Activated T-cell treated with anti-CD3 and anti-CD28 coated beads for 48 hours (primary cell): ENCODE measurements around the gene CLIP1.
"Not testable (repeated sequence)": the region's sequence is repeated elsewhere in the genome, so short reads cannot be mapped to it uniquely, and the experiment has no call there.

Experiments
- DNase-seq: peaks from one replicate; pipeline ENCODE4 v3.0.0-alpha.2; 2020; ENCODE audit warnings: low read depth

CLIP1 gene

DNA sequence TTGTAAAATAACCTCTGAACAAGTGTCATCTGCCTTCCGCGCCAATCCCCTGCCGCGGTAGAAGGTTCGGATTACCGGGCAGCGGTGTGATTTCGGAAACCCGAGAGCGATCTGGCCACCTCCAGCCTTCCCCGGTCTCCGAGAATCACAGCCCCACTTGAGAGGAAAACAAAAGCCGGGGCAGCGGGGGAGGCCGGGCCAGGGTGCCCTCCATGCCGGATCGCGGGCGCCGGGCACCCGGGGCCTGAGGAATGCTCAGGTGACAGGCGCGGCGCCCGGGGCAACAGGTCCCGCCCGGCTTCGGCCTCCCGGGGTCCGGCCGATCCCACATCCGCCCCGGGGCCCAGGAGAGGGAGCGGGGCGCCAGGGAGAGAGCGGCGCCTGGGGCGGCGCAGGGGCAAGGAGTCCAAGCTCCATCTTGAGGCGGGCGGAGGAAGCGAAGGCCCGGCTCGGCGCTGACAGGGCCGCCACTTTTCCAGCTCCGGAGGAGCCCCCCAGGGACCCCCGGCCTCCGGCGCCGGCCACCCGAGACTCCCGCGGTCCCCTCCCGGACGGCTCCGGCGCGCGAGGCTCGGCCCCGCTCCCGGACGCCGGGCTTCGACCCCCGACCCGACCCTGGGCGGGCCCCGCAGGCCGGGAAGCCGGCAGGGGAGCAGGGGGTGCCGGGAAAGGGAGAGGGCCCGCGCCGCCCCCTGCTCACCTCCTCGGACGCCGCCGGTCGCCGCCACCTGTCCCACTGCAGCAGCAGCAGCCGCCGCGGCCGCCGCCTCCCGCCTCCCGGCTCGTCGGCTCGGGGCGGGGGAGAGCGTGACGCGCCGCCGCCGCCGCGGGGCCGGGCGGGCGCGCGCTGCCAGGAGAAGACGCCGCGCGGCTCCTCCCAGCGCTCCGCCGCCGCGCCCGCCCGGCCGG, at the start of gene CLIP1:
Gene CLIP1 (minus strand): TSS at position 849 of the 909 bp plus-strand sequence. CDS start 42,217 bp downstream, outside the sequence.
- peak; percentile 59 for DNase-seq

- no peak for DNase-seq
Measured at GRCh38 chr12:122471324-122472226, 49.1 kb upstream of the CLIP1 start.

DNA sequence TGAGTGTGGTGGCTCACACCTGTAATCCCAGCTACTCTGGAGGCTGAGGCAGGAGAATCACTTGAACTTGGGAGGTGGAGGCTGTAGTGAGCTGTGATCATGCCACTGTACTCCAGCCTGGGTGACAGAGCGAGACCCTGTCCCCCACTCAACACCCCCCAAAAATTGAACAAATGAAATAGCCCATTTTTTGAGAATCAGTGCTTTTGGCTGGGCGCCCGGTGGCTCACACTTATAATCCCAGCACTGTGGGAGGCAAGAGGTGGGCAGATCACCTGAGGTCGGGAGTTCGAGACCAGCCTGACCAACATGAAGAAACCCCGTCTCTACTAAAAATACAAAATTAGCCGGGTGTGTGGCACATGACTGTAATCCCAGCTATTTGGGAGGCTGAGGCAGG, 48.1 kb upstream of the CLIP1 start:
- not testable (repeated sequence) for DNase-seq

- DNase-seq = not testable (repeated sequence)
Measured at GRCh38 chr12:122469856-122470255, 47.4 kb upstream of the CLIP1 start.

- DNase-seq = no peak
Measured at GRCh38 chr12:122467983-122468382, 45.5 kb upstream of the CLIP1 start.

DNA sequence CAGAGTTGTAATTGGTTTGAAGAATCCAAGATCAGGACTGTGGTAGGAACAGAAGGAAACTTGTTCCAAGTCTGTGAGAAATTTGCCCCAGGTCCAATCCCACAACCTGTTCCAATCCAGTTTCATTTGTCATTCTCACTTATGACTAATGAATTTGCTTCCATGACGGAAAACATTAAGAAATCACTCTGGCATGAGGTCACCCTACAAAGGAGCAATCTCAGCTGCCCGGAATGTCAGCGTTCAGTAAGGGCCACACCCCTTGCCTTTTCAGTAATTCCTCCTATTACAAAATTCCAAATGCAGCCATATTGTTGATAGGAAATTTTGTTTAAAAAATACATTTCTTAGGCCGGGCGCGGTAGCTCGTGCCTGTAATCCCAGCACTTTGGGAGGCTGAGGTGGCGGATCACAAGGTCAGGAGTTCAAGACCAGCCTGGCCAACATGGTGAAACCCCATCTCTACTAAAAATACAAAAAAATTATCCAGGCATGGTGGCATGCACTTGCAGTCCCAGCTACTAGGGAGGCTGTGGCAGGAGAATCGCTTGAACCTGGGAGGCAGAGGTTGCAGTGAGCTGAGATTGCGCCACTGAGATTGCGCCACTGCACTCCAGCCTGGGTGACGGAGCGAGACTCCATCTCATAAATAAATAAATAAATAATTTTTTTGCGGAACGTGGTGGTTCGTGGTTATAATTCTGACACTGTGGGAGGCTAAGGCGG, 42.0 kb upstream of the CLIP1 start:
- DNase-seq = not testable (repeated sequence)

GRCh38 chr12:122460641-122461040, 38.2 kb upstream of the CLIP1 start:
- DNase-seq = no peak

DNA sequence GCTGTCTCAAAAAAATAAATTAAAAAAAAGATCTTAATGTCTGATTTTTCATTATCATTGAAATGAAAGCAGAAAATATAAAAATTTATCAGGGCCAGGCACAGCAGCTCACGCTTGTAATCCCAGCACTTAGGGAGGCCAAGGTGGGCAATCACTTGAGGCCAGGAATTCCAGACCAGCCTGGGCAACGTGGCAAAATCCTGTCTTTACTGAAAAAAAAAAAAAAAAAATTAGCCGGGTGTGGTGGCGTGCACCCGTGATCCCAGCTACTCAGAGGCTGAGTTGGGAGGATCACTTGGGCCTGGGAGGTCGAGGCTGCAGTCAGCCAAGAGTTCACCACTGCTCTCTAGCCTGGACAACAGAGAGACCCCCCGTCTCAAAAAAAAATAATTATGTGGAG, 37.6 kb upstream of the CLIP1 start:
- no peak for DNase-seq

DNA sequence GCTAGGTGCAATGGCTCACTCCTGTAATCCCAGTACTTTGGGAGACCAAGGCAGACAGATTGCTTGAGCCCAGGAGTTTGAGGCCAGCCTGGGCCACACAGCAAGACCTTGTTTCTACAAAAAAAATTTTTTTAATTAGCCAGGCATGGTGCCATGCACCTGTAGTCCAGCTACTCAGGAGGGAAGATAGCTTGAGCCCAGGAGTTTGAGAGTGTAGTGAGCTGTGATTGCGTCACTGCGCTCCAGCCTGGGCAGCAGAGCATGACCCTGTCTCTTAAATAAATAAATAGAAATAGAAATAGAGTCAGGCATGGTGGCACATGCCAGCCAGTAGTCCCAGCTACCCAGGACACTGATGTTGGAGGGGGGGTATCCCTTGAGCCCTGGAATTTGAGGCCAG, 36.7 kb upstream of the CLIP1 start:
- DNase-seq = no peak

GRCh38 chr12:122458105-122459035, 35.9 kb upstream of the CLIP1 start:
- DNase-seq = no peak

GRCh38 chr12:122457627-122458026, 35.2 kb upstream of the CLIP1 start:
- DNase-seq = no peak

DNA sequence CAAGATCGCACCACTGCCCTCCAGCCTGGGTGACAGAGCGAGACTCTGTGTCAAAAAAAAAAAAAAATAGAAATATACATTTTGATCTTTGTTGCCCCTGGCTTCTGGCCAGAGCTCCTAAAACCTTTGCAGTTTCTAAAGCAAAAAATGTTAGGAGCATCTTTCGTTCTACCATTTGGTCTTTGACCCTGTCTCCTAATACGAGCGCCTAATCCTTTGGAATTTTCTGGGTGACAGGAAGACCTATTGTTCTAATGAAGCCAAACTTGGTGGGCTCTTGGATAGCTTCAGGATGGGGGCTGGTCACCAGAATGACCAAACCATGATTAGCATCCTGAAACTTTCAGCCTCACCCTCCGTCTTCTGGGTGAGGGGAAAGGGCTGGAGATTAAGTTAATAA, 32.3 kb upstream of the CLIP1 start:
- DNase-seq = no peak

DNA sequence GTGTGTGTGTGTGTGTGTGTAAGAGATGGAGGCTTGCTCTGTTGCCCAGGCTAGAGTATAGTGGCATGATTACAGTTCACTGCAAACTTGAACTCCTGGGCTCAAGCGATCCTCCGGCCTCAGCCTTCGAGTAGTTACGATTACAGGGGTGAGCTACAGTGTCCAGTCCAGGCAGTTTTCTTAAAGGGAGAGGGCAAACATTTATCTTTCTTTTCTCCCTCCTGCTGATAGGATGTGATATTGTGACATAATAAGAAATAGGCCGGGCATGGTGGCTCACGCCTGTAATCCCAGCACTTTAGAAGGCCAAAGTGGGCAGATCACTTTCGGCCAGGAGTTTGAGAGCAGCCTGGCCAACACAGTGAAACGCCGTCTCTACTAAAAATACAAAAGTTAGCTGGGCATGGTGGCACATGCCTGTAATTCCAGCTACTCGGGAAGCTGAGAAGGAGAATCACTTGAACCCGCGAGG, 31.8 kb upstream of the CLIP1 start:
- DNase-seq = no peak

- DNase-seq = no peak
Measured at GRCh38 chr12:122452701-122453285, 30.3 kb upstream of the CLIP1 start.

GRCh38 chr12:122449317-122449716, 26.8 kb upstream of the CLIP1 start:
- DNase-seq = peak; percentile 12

- DNase-seq = not testable (repeated sequence)
Measured at GRCh38 chr12:122447825-122448224, 25.4 kb upstream of the CLIP1 start.

DNA sequence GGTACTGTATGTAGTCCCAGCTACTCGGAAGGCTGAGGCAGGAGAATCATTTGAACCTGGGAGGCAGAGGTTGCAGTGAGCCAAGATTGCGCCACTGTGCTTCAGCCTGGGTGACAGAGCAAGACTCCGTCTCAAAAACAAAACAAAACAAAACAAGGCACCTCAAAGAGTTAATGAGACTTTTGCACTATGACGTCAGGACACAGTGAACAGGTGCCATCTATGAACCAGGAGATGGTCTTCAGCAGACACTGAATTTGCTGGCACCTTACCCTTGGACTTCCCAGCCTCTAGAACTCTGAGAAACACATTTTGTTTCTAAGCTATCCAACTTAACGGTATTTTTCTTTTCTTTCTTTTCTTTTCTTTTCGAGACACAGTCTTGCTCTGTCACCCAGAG, 23.9 kb upstream of the CLIP1 start:
- DNase-seq = not testable (repeated sequence)

- DNase-seq = not testable (repeated sequence)
Measured at GRCh38 chr12:122444071-122444470, 21.6 kb upstream of the CLIP1 start.

DNA sequence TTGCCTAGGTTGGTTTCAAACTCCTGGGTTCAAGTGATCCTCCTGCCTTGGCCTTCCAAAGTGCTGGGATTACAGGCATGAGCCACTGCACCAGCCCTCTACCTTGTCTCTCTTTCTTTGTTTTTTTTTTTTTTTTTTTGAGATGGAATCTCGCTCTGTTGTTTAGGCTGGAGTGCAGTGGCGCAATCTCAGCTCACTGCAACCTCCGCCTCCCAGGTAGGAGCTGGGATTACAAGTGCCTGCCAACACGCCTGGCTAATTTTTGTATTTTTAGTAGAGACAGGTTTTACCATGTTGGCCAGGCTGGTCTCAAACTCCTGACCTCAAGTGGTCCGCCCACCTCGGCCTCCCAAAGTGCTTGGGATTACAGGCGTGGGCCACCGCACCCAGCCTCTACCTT, 16.4 kb upstream of the CLIP1 start:
- not testable (repeated sequence) for DNase-seq

GRCh38 chr12:122437656-122438121, 15.2 kb upstream of the CLIP1 start:
- no peak for DNase-seq
